SK-N-SH treated with all-trans-retinoic acid at 6 μM for 48 hours (cell line): ENCODE results near the gene CLDN11.

ENCODE experiments used
- ARNTL ChIP-seq: fragments of 450-650 bp; formaldehyde crosslinking; IDR thresholded peaks from 2 replicates; pipeline ENCODE4 v1.5.0; 2020; ENCODE audit warnings: low read depth, mild to moderate bottlenecking, moderate library complexity, borderline replicate concordance
- RARB ChIP-seq: fragments of 250-450 bp; sonication (Bioruptor Pico); IDR thresholded peaks from 2 replicates; pipeline ENCODE4 v1.8.0; 2021; ENCODE audit warnings: mild to moderate bottlenecking, moderate library complexity
- ZFP30 ChIP-seq: fragments of 450-650 bp; formaldehyde crosslinking; IDR thresholded peaks from 2 replicates; pipeline ENCODE4 v1.5.0; 2022; ENCODE audit warnings: mild to moderate bottlenecking, moderate library complexity

DNA sequence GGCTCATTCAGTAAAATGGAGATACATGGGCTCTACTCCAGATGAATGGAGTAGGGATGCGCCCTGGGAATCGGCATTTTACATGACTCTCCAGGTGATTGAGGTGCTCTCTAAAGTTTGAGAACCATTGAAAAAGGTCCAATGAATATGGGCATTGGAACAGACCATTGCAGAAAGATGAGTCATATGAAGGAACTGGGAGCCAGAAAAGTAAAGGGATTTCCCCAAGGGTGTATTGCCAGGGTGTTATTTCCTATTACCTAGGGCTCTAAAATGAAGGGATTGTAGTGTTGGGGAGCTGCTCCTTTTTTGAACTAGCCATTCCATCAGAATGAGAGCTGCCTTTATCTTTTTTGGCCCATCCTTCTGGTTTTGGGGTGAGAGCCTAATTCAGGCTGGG, 21.7 kb downstream of the CLDN11 start:
- TF ChIP-seq ARNTL (CRISPR knock-in tag) (no peak), RARB (no peak), ZFP30 (CRISPR knock-in tag) (no peak)
